NT2/D1 (cell line): ENCODE results near the gene INSC.

Experiments
- SUZ12 ChIP-seq: IDR thresholded peaks from 2 replicates; pipeline ENCODE4 v1.6.1; 2011; ENCODE audit not compliant: insufficient read length, insufficient read depth; ENCODE audit errors: extremely low read depth
- YY1 ChIP-seq: IDR thresholded peaks from 2 replicates; pipeline ENCODE4 v1.6.1; 2011; ENCODE audit not compliant: insufficient read length, insufficient read depth
- ZNF274 ChIP-seq: IDR thresholded peaks from 2 replicates; pipeline ENCODE4 v1.6.1; 2011; ENCODE audit warnings: mild to moderate bottlenecking, low read depth, low read length

DNA sequence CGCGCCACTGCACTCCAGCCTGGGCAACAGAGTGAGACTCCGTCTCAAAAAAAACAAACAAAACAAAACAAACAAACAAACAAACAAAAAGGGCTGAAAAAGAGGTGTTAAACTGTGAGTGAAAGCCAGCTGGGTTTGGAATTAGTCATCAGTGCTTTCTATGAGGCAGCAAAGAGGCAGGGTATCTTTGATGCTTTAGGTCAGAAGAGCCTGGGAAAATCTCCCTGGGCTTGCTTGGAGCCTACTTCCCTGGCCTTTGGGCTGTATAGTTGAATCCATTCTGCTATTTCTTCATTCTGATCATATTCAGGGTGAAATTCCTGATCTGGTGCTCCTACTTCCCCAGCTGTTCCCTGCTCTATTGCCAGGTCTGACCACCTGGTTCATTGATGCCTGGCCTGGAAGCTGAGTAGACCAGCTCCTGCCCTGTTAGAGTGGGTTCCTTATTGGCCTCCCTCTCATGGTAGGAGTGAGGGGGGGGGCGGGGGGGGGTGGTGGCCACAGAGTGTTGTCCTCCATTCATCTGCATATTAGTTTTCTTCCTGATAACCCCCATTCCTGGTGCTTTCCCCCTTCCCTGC is 65.6 kb downstream of the INSC start:
- TF ChIP-seq SUZ12: no peak
- TF ChIP-seq YY1: no peak
- no peak for TF ChIP-seq ZNF274
